Measurements from ENCODE around the gene QRICH1. TPM values are rescaled to one million over a fixed set of nuclear protein-coding genes. Genes with fewer than 3 reads are reported as not detected.

QRICH1 gene
- total RNA-seq, 1 experiment from 2014 or later, result 96.1 TPM

DNA sequence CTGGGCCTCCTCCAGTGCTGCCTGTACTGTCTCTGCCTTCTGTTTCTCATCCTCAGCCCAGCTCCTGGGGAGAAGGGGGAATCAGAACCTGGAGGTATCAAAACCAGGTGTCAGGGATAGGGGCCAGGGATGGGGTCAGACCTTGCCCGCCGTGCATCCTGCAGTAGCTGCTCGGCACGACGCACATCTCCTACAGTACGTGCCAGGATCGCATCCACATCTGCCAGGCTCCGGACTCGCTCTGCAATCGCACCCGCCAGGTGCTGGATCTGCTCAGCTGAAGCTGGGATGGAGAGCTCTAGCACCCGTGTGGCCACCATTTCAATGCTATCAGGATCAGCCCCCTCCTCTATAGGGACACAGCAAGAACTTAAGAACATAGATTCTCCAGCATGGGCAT lies 28.2 kb upstream of the QRICH1 start:
- no peak for TF ChIP-seq CTCF (IDR thresholded peaks at IDR 0.05; ENCODE audit: unreplicated experiment)
- ChIA-PET POLR2A (interaction anchor here (0.5 to 3.7 kb wide), 5 partner anchors 10 to 235 kb away, joined by 3 to 70 read pairs (median 15); partner anchors contain the start of genes KLHDC8B, LAMB2, NDUFAF3 and QRICH1), CTCF (interaction anchor here (0.5 to 0.8 kb wide), 3 partner anchors 11 to 36 kb away, joined by 3 read pairs; partner anchors contain the start of gene LAMB2)
- intact Hi-C loops (cut with micrococcal nuclease), result no loop called here
- no peak for DNase-seq (ENCODE audit: unreplicated experiment)
- Mint-ChIP-seq H3K4me1 (ENCODE audit: insufficient read depth, unreplicated experiment) (peaks cover 6% of the 10 kb centered on the region), H3K36me3 (ENCODE audit: insufficient read depth, unreplicated experiment) (peaks cover 70% of the 10 kb centered on the region), H3K27ac (ENCODE audit: low read depth, unreplicated experiment) (no peak overlapping the region), H3K27me3 (ENCODE audit: insufficient read depth, unreplicated experiment) (no peaks in the 10 kb centered on the region), H3K9me3 (ENCODE audit: unreplicated experiment) (no peaks in the 10 kb centered on the region), H3K4me3 (ENCODE audit: unreplicated experiment) (no peak overlapping the region)
- BruUV-seq (replicated peaks), result no TSS peak

DNA sequence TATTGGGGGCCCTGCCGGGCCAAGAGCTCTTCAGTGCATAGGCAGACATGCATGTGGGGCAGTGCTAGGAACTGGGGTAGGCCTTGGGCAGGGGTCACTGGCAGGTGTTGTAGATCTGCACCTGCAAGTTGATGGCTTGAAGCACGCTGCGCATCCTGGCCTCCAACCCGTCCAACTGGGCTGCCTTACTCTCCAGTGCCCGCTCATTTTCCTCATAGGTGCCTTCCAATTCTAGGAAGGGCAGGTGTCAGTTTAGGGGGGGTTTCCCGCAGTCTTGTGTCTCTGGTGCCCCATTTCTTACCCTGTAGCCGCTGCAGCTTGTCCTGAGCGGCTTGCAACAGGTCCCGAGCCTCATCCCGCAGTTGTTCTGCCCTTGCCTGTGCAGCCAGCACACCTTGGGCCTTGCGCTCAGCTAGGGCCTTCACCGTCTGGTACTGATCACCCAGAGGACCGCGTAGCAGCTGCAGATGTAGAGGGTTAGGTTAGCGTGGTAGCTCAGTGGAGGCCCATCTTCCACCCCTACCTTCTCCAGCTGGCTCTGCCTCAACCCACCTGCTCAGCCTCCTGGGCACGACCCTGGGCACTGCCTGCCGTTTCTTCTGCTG lies 27.4 kb upstream of the QRICH1 start:
- TSS peak; percentile 15 for BruUV-seq (replicated peaks)
- Mint-ChIP-seq H3K36me3 (ENCODE audit: insufficient read depth, unreplicated experiment) (peaks cover 68% of the 10 kb centered on the region), H3K27ac (ENCODE audit: low read depth, unreplicated experiment) (peak overlapping the region; percentile 79), H3K9me3 (ENCODE audit: unreplicated experiment) (no peaks in the 10 kb centered on the region), H3K27me3 (ENCODE audit: insufficient read depth, unreplicated experiment) (no peaks in the 10 kb centered on the region), H3K4me3 (ENCODE audit: unreplicated experiment) (peak overlapping the region; percentile 75), H3K4me1 (ENCODE audit: insufficient read depth, unreplicated experiment) (peaks cover 6% of the 10 kb centered on the region)
- POLR2A ChIA-PET, result interaction anchor here (0.6 to 3.7 kb wide), 30 partner anchors 10 to 543 kb away, joined by 3 to 70 read pairs (median 5); partner anchors contain the start of genes ARIH2, CCDC71, DAG1 and DALRD3
- intact Hi-C loops (cut with micrococcal nuclease), result no loop called here
- CTCF ChIA-PET, result interaction anchor here (0.5 to 1.3 kb wide), 5 partner anchors 11 to 1411 kb away, joined by 3 to 6 read pairs (median 3); partner anchors contain the start of gene LAMB2
- TF ChIP-seq CTCF (IDR thresholded peaks at IDR 0.05; ENCODE audit: unreplicated experiment), result no peak
- DNase-seq (ENCODE audit: unreplicated experiment), result no peak

DNA sequence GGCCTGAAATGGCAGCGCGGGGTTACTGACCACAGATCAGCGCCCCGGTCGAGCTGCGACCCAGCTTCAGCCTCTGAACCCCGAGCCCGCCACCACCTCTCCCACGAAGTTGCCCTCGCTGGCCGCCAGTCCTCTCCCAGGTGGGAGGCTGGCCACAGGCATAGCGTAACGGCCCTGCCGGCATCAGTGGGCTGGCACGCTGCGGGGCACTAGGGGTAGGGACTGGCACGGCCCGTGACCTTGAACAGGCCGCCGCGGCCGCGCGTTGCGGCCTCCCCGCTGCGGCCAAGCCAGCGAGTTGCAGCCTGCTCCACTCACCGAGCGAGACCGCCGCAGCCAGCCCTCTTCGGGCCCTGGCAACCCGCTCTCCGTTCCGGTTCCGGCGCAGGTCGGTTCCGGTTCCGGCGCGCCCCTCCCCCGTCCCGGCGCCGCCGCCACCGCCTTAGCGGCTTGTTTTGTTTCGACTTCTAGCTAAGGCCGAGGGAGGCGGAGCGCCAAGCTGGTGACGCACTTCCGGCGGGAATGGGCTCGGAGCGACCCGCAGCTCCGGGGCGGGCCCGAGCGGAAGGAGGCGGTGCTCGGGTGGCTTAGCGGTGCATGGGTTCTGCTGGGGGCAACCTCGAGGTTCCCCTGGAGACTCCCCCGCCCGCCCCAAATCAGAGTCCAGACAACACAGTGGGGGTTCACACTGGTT lies 26.7 kb upstream of the QRICH1 start, which contains the start of gene USP19:
TSS of gene USP19 (minus strand) at position 386 of the 694 bp plus-strand sequence. CDS start 1,678 bp downstream, outside the sequence.
- peak within 1 kb of the TSS; percentile 75 for H3K4me3 Mint-ChIP-seq (ENCODE audit: unreplicated experiment)
- H3K27me3 Mint-ChIP-seq (ENCODE audit: insufficient read depth, unreplicated experiment), result no peaks in the 10 kb centered on the region
- intact Hi-C loops (cut with micrococcal nuclease), result loop anchor here (1.0 kb wide), 1 partner anchor 13 kb away; the partner anchor contains the start of gene LAMB2
- H3K9me3 Mint-ChIP-seq (ENCODE audit: unreplicated experiment), result no peaks in the 10 kb centered on the region
- no peak for TF ChIP-seq CTCF (IDR thresholded peaks at IDR 0.05; ENCODE audit: unreplicated experiment)
- no TSS peak for BruUV-seq (replicated peaks)
- ChIA-PET CTCF (interaction anchor here (0.6 to 1.3 kb wide), 4 partner anchors 25 to 1412 kb away, joined by 3 to 6 read pairs (median 4); no protein-coding TSS in a partner anchor), POLR2A (interaction anchor here (0.6 to 3.7 kb wide), 33 partner anchors 9 to 544 kb away, joined by 3 to 70 read pairs (median 5); partner anchors contain the start of genes ARIH2, CCDC71, DAG1 and DALRD3)
- H3K36me3 Mint-ChIP-seq (ENCODE audit: insufficient read depth, unreplicated experiment), result peaks cover 68% of the 10 kb centered on the region
- DNase-seq (ENCODE audit: unreplicated experiment), result peak; percentile 92
- H3K27ac Mint-ChIP-seq (ENCODE audit: low read depth, unreplicated experiment), result peak within 1 kb of the TSS; percentile 79
- H3K4me1 Mint-ChIP-seq (ENCODE audit: insufficient read depth, unreplicated experiment), result peaks cover 6% of the 10 kb centered on the region

DNA sequence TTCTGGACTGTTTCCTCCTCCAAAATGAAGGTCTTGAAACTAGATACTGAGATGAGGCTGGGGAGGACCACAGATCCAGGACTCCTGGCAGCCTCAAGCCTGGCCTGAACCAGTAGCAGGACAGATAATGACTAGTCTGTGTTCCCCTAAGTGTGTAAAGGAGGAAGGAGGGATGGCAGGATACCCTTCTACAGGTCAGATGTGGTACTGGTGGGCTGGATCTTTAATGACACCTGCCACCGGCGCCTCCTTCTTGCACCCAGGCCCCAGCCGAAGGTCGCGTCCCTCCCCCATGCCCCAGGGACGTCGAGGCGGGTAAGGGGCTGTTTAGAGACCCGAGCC lies 26.2 kb upstream of the QRICH1 start:
- intact Hi-C loops (cut with micrococcal nuclease), result loop anchor here (1.0 kb wide), 1 partner anchor 13 kb away; the partner anchor contains the start of gene LAMB2
- Mint-ChIP-seq H3K27ac (ENCODE audit: low read depth, unreplicated experiment) (peak overlapping the region; percentile 79), H3K27me3 (ENCODE audit: insufficient read depth, unreplicated experiment) (no peaks in the 10 kb centered on the region), H3K9me3 (ENCODE audit: unreplicated experiment) (no peaks in the 10 kb centered on the region), H3K36me3 (ENCODE audit: insufficient read depth, unreplicated experiment) (peaks cover 62% of the 10 kb centered on the region), H3K4me1 (ENCODE audit: insufficient read depth, unreplicated experiment) (peaks cover 6% of the 10 kb centered on the region), H3K4me3 (ENCODE audit: unreplicated experiment) (peak overlapping the region; percentile 75)
- no TSS peak for BruUV-seq (replicated peaks)
- ChIA-PET POLR2A (interaction anchor here (0.6 to 3.7 kb wide), 13 partner anchors 12 to 403 kb away, joined by 3 to 70 read pairs (median 6); partner anchors contain the start of genes DAG1, IP6K2, LAMB2 and NDUFAF3), CTCF (interaction anchor here (0.6 to 1.2 kb wide), 3 partner anchors 25 to 445 kb away, joined by 4 to 8 read pairs (median 6); no protein-coding TSS in a partner anchor)
- no peak for DNase-seq (ENCODE audit: unreplicated experiment)
- TF ChIP-seq CTCF (IDR thresholded peaks at IDR 0.05; ENCODE audit: unreplicated experiment), result no peak

All from MCF 10A (cell line).